GM19025 (cell line): Measurements from ENCODE around the gene TUBGCP3.
"Not testable (repeated sequence)": the region's sequence is repeated elsewhere in the genome, so short reads cannot be mapped to it uniquely, and the experiment has no call there.

Experiments
- ATAC-seq: cut with Tn5 transposase; IDR thresholded peaks from one replicate; pipeline ENCODE4 v1.9.1; 2021; ENCODE audit warnings: mild to moderate bottlenecking, low read depth, moderate library complexity; ENCODE audit not compliant: unreplicated experiment

TUBGCP3 gene

GRCh38 chr13:112488343-112489050, 99.5 kb downstream of the TUBGCP3 start:
- not testable (repeated sequence) for ATAC-seq

- no peak for ATAC-seq
Measured at GRCh38 chr13:112487127-112487517, 100.8 kb downstream of the TUBGCP3 start.

- ATAC-seq: no peak
Measured at GRCh38 chr13:112486386-112487126, 101.4 kb downstream of the TUBGCP3 start.

DNA sequence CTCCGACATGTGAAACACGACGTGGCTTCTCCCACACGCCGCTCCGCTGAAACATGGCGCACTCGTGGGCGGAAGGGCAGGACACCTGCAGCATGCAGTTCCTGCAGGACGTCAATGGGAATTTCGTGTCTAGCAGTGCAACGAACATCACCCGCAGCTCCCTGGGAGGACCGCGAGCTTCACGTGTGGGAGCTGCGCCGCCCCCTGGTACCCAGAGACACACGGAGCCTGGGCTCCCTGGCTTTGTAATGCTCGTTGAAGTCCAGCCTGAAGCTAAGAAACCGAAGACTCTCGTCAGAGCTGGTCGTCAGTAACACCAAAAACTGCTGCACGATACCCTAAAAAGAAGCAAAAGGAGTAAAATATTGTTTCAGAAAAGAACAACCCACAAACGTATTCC, 102.1 kb downstream of the TUBGCP3 start:
- ATAC-seq: not testable (repeated sequence)

GRCh38 chr13:112483299-112483698, 104.7 kb downstream of the TUBGCP3 start:
- ATAC-seq: no peak

GRCh38 chr13:112481458-112481857, 106.5 kb downstream of the TUBGCP3 start:
- ATAC-seq: no peak

GRCh38 chr13:112479389-112479788, 108.6 kb downstream of the TUBGCP3 start:
- ATAC-seq: no peak

DNA sequence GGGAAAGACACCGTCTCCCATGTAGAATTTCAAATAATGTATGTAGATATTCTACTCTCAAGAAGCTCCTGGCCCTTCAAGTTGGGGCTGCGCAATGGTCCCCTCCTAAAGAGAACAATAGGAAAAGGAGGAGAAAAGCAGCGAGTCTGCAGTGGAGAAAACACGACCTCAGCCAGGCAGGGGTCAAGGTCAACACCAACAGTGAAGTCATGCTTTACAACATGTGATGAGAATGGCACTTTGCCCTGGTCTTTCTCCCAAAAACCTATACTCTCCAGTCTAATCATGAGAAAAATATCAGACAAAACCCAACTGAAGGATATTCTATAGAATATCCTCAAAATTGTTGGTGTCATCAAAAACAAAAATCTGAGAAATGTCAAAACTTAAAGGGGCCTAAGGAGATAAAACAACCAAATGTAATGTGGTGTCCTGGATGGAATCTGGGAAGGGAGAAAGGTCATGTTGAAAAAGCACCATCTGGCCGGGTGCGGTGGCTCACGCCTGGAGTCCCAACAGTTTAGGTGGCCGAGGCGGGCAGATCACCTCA, 110.8 kb downstream of the TUBGCP3 start:
- no peak for ATAC-seq

GRCh38 chr13:112475889-112476288, 112.1 kb downstream of the TUBGCP3 start:
- no peak for ATAC-seq

DNA sequence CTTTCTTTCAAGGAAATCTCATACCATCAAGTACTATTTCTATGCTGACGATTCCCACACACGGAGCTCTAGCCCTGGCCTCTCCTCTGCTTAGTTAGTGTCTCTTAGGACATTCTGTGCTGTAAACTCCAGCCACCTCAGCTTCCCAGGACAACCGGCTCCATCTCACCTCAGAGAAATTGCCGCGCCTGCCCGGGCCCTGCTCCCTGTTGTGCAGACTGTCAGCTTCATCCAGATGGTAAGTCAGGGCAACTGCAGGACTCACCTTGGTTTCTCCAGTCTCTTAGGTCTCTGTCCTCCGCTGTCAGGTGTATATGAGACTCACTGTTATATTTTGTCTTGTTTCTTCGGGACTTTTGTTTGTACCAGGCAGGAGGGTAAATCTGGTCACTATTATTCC, 113.1 kb downstream of the TUBGCP3 start:
- ATAC-seq: no peak

GRCh38 chr13:112473818-112474217, 114.1 kb downstream of the TUBGCP3 start:
- ATAC-seq: no peak

- no peak for ATAC-seq
Measured at GRCh38 chr13:112469071-112469745, 118.7 kb downstream of the TUBGCP3 start.

DNA sequence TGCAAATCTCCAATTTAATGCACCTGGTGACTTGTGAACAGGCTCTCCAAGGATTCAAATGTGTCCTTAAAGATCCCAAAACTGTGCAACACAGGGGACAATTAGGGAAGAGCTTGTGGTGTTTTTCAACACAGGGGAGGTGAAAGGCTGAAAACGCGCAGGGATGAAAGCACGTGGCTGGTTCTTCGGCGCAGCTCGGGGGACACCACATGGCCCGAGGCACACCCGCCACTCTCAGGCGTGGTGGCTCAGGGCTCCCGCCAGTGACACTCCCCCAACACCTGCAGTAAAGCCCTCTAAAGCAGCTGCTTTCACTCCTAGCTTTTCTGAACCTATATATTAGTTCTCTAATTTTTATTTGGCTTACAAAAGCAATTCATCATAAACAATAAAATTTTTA, 119.9 kb downstream of the TUBGCP3 start:
- no peak for ATAC-seq

- ATAC-seq: no peak
Measured at GRCh38 chr13:112467236-112467635, 120.7 kb downstream of the TUBGCP3 start.

DNA sequence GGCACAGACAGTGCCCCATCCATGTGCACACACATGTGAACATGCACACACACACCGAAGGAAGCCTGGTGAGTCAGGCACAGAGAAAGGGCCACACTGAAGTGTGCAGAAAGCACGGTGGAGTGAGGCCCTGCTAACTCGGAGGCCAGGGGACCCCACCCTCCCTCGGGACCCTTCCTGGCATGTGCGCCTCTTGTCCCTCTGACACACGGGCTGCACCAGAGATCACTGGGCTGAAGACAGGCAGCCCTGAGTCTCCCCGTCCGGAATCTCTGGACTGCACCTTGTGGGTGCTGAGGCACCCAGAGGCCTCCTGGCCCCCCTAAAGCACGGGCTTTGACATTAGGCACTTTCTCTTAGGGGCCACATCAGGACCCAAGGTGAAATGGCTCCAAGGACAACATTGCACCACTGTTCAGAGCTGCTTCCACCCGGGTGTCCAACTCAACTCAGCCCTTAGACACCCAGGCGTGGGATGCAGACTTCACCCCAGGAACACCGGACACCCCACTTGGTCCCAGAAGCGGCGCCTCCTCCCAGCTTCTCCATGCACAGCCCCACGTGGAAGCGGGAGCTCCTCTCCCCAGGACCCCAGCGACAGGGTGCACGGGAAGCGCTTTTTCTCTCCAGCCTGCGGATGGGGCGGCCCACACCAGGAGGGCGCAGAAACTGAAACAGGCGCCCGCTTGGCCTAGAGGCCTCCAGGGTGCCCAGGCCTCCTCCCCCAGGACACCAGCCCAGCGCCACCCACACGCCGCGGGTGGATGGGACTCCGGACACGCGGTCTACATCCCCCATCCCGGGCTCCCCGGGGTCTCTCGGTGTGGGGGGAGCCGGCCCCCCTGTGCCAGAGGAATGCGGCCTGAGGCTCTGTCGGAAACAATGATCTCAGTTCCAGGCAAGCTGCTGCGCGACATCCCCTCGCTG, 121.6 kb downstream of the TUBGCP3 start:
- no peak for ATAC-seq

DNA sequence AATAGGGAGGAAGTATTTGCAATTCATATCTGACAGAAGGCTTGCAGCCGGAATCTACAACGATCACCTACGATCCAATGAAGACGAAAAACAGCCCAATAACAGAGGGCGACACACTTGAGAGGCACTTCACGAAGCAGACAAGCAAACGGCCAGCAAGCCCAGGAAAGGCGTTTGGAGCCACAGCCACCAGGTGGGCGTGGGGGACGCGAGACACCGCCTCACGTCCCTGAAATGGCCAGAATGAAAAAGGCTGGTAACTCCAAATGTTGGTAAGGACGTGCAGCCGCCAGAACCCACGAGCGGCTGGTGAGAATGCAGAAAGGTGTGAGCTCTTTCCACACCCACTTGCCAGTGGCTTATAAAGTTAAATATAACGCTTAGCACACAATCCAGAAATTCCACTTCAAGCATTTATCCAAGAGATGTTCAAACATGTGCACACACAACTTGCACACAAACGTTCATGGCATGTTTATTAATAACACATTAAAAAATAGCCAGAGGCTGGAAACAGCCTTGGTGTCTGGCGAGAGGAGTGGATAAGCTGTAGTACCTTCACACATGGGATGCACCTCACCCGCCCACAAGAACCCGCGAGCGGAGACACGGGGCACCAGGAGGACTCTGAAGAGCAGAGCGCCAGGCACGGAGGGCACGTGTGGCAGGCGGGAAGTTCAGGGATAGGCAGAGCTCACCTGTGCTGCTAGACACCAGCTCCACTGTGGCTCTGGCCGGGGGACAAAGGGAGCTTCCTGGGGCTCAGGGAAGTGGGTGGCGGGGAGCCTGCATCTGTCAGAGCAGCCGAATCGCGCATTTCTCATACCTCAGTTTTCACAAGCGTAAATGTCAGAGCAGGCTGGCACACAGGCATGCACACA, 122.5 kb downstream of the TUBGCP3 start:
- no peak for ATAC-seq

- no peak for ATAC-seq
Measured at GRCh38 chr13:112464720-112465119, 123.2 kb downstream of the TUBGCP3 start.

- ATAC-seq: no peak
Measured at GRCh38 chr13:112462408-112462807, 125.5 kb downstream of the TUBGCP3 start.

- ATAC-seq: no peak
Measured at GRCh38 chr13:112457485-112457884, 130.5 kb downstream of the TUBGCP3 start.
